ENCODE data around the gene SP3. TPM values are rescaled to one million over a fixed set of nuclear protein-coding genes. Genes with fewer than 3 reads are reported as not detected.

The SP3 gene
- total and polyA plus RNA-seq, 10 donors, result 17.4 to 140 (median 99.0) TPM

- TF ChIP-seq POLR2AphosphoS5 (IDR thresholded peaks at IDR 0.05), result no peak
- no peak for TF ChIP-seq POLR2A (IDR thresholded peaks at IDR 0.05)
- TF ChIP-seq, protein P1, sequence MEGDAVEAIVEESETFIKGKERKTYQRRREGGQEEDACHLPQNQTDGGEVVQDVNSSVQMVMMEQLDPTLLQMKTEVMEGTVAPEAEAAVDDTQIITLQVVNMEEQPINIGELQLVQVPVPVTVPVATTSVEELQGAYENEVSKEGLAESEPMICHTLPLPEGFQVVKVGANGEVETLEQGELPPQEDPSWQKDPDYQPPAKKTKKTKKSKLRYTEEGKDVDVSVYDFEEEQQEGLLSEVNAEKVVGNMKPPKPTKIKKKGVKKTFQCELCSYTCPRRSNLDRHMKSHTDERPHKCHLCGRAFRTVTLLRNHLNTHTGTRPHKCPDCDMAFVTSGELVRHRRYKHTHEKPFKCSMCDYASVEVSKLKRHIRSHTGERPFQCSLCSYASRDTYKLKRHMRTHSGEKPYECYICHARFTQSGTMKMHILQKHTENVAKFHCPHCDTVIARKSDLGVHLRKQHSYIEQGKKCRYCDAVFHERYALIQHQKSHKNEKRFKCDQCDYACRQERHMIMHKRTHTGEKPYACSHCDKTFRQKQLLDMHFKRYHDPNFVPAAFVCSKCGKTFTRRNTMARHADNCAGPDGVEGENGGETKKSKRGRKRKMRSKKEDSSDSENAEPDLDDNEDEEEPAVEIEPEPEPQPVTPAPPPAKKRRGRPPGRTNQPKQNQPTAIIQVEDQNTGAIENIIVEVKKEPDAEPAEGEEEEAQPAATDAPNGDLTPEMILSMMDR (IDR thresholded peaks at IDR 0.05 in 8 of 11, conservative IDR thresholded peaks at IDR 0.05 in 3 of 11), result no peak
Measured at GRCh38 chr2:173953047-173953424, 12.1 kb downstream of the SP3 start.

DNA sequence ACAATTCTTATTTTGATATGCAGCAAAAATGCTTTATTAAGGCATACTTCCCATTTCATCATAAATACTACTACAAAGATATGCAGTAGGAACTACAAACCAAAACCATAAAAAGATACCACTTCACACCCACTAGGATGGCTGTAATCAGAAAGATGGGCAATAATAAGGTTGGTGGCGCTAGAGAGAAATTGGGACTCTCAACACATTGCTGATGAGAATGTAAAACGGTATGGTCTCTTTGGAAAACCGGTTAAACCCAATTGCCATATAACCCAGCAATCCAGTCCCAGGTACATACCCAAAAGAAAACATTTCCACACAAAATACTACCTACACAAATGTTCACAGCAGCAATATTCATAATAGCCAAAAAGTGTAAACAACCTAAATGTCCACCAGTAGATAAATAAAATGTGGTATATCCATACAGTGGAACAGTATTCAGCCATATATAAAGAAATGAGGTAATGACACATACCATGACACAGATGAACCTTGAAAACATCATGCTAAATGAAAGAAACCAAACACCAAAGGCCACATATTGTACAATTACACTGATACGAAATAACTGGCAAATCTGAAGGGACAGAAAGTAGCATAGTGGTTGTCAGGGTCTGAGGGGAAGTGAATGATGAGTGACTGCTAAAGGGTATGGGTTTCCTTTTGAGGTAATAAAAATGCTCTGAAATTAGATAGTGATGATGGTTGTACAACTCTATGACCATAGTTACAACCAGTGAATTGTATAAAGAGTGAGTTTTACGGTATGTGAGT is 12.7 kb downstream of the SP3 start:
- intact Hi-C loops (cut with DNase I; ENCODE audit: low total_unique reads), result loop anchor here (10.0 kb wide), 1 partner anchor 48 kb away; no protein-coding TSS in a partner anchor
- 85 to 93% (median 88%) methylated on average over 5 of the region's 5 CpGs for WGBS, 5 donors
- DNase-seq, result no peak
- H3K4me1 ChIP-seq, result peaks cover 35 to 100% (median 98%) of the 10 kb centered on the region in 6 donors
- peak overlapping the region in 1 of 8 donors; percentile 58 for H3K27ac ChIP-seq
- H3K9me3 ChIP-seq, result no peaks in the 10 kb centered on the region
- peaks cover 0 to 61% (median 29%) of the 10 kb centered on the region in 6 donors for H3K36me3 ChIP-seq
- H3K27me3 ChIP-seq (replicated peaks in 1 of 7), result no peaks in the 10 kb centered on the region
- no peak for TF ChIP-seq POLR2AphosphoS5 (IDR thresholded peaks at IDR 0.05)
- H3K4me3 ChIP-seq, result no peak overlapping the region

More at GRCh38 chr2:173953047-173953424, 12.1 kb downstream of the SP3 start:
- peak overlapping the region in 1 of 8 donors; percentile 58 for H3K27ac ChIP-seq
- H3K4me1 ChIP-seq, result peaks cover 37 to 100% (median 99%) of the 10 kb centered on the region in 6 donors
- H3K36me3 ChIP-seq, result peaks cover 0 to 57% (median 29%) of the 10 kb centered on the region in 6 donors
- intact Hi-C loops (cut with DNase I; ENCODE audit: low total_unique reads), result loop anchor here (10.0 kb wide), 1 partner anchor 48 kb away; no protein-coding TSS in a partner anchor
- H3K27me3 ChIP-seq (replicated peaks in 1 of 7), result no peaks in the 10 kb centered on the region
- no peaks in the 10 kb centered on the region for H3K9me3 ChIP-seq
- no peak overlapping the region for H3K4me3 ChIP-seq
- 93 to 97% (median 95%) methylated on average over 3 of the region's 3 CpGs for WGBS, 5 donors
- no peak for DNase-seq

DNA sequence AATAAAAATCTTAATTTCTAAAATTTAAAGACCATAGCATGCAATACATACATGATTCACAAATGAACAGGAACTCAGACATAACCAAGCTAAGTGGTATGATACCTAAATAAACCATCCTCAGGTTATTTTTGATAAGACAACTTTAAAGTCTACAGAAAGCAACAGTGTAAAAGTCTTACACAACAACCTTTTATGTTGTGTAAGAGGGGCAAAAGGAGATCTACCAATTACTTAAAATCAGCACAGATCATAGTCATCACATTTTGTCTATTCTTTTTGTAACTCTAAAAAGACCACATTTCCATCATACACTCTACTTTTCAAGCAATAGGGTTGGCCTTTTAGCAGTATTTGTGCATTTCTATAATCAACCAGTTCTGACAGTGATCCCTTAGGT is 16.3 kb downstream of the SP3 start:
- H3K27me3 ChIP-seq (replicated peaks in 1 of 7), result no peaks in the 10 kb centered on the region

GRCh38 chr2:173948198-173948597 is 17.0 kb downstream of the SP3 start:
- Histone ChIP-seq H3K27ac (no peak overlapping the region), H3K4me3 (no peak overlapping the region), H3K4me1 (peaks cover 14 to 100% (median 88%) of the 10 kb centered on the region in 6 donors), H3K27me3 (replicated peaks in 1 of 7) (no peaks in the 10 kb centered on the region), H3K36me3 (peaks cover 0 to 35% (median 5%) of the 10 kb centered on the region in 6 donors), H3K9me3 (no peaks in the 10 kb centered on the region)
- no peak for DNase-seq
- no peak for TF ChIP-seq POLR2A (IDR thresholded peaks at IDR 0.05)
- TF ChIP-seq, protein P1 (IDR thresholded peaks at IDR 0.05 in 8 of 11, conservative IDR thresholded peaks at IDR 0.05 in 3 of 11), result no peak
- no peak for TF ChIP-seq POLR2AphosphoS5 (IDR thresholded peaks at IDR 0.05)
- 91 to 99% (median 97%) methylated on average over 2 of the region's 2 CpGs for WGBS, 5 donors
- intact Hi-C loops (cut with DNase I; ENCODE audit: low total_unique reads), result no loop called here

More for the DNA sequence above, 16.3 kb downstream of the SP3 start:
- peaks cover 17 to 100% (median 89%) of the 10 kb centered on the region in 6 donors for H3K4me1 ChIP-seq
- DNase-seq, result no peak
- H3K4me3 ChIP-seq, result no peak overlapping the region
- peaks cover 0 to 42% (median 11%) of the 10 kb centered on the region in 6 donors for H3K36me3 ChIP-seq
- intact Hi-C loops (cut with DNase I; ENCODE audit: low total_unique reads), result no loop called here
- H3K9me3 ChIP-seq, result no peaks in the 10 kb centered on the region
- no peak for TF ChIP-seq POLR2AphosphoS5 (IDR thresholded peaks at IDR 0.05)
- no peak for TF ChIP-seq POLR2A (IDR thresholded peaks at IDR 0.05)
- TF ChIP-seq, protein P1 (IDR thresholded peaks at IDR 0.05 in 8 of 11, conservative IDR thresholded peaks at IDR 0.05 in 3 of 11), result no peak
- peak overlapping the region in 1 of 8 donors; percentile 0 for H3K27ac ChIP-seq
